HAP-1 (cell line): ENCODE measurements around the gene KRTAP9-7.
"Not testable (repeated sequence)": the region's sequence is repeated elsewhere in the genome, so short reads cannot be mapped to it uniquely, and the experiment has no call there.

ENCODE experiments used
- DNase-seq, 2 experiments: peaks; one replicate each; pipeline ENCODE4 v3.0.0-alpha.2; 2016 to 2020; ENCODE audit warnings: low spot score in 2 of 2
- H3K27me3 ChIP-seq: fragments of 250-450 bp; sonication (Bioruptor Pico); 2 replicates; pipeline ENCODE4 v1.5.1; 2020; ENCODE audit warnings: low read depth, mild to moderate bottlenecking, moderate library complexity
- H3K36me3 ChIP-seq: fragments of 250-450 bp; sonication (Bioruptor Pico); replicated peaks from 2 replicates; pipeline ENCODE4 v1.5.1; 2020; ENCODE audit warnings: mild to moderate bottlenecking
- H3K4me1 ChIP-seq: fragments of 250-450 bp; sonication (Bioruptor Pico); 2 replicates; pipeline ENCODE4 v1.5.1; 2020; ENCODE audit warnings: mild to moderate bottlenecking
- H3K4me3 ChIP-seq: fragments of 250-450 bp; sonication (Bioruptor Pico); 2 replicates; pipeline ENCODE4 v1.5.1; 2020; ENCODE audit warnings: mild to moderate bottlenecking, moderate library complexity
- H3K9me3 ChIP-seq: fragments of 250-450 bp; sonication (Bioruptor Pico); 2 replicates; pipeline ENCODE4 v1.5.1; 2020; ENCODE audit warnings: mild to moderate bottlenecking, moderate library complexity
- in situ Hi-C: fragments of 300-500 bp; cut with MboI; formaldehyde crosslinking; loops from 3 replicates; pipeline ENCODE4 v1.14.3; 2020; ENCODE audit warnings: low sequenced_read_pairs, inconsistent platforms, mixed read lengths

KRTAP9-7 gene, protein sequence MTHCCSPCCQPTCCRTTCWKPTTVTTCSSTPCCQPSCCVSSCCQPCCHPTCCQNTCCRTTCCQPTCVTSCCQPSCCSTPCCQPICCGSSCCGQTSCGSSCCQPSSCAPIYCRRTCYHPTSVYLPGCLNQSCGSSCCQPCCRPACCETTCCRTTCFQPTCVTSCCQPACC

DNA sequence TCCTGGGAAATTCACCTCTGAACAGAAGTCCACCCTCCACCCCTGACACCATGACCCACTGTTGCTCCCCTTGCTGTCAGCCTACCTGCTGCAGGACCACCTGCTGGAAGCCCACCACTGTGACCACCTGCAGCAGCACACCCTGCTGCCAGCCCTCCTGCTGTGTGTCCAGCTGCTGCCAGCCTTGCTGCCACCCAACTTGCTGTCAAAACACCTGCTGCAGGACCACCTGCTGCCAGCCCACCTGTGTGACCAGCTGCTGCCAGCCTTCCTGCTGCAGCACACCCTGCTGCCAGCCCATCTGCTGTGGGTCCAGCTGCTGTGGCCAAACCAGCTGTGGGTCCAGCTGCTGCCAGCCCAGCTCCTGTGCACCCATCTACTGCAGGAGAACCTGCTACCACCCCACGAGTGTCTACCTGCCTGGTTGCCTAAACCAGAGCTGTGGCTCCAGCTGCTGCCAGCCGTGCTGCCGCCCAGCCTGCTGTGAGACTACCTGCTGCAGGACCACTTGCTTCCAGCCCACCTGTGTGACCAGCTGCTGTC lies at the start of gene KRTAP9-7:
Gene KRTAP9-7, plus strand, starts transcription at position 51 of the 543 bp plus-strand sequence. Its CDS starts 0 bp downstream, at position 51.
- H3K4me3 ChIP-seq, H3K36me3 ChIP-seq, H3K4me1 ChIP-seq, in situ Hi-C loops, DNase-seq, H3K27me3 ChIP-seq, H3K9me3 ChIP-seq: not testable (repeated sequence)

DNA sequence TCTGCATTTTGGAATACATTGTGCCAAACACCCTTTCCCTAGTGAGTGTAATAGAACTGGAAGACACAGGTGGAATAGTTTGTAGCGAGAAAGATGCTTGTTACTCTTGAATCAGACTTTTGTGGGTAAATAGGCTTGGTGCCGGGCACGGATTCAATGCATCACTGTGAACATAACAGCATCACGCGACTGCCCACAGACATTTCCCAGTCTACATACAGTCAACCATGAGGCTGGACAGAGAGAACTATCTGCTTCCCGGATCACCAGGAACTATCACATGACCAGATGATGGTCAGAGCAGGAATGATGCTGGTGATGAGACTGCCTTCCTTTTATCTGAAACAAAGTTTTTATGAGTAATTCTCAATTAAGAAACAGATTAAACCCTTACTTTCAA lies 49.4 kb upstream of the KRTAP9-7 start:
- Histone ChIP-seq H3K9me3 (no peaks in the 10 kb centered on the region), H3K27me3 (peaks cover 7% of the 10 kb centered on the region), H3K36me3 (no peaks in the 10 kb centered on the region), H3K4me1 (no peaks in the 10 kb centered on the region), H3K4me3 (no peak overlapping the region)
- in situ Hi-C loops = no loop called here
- DNase-seq = no peak

DNA sequence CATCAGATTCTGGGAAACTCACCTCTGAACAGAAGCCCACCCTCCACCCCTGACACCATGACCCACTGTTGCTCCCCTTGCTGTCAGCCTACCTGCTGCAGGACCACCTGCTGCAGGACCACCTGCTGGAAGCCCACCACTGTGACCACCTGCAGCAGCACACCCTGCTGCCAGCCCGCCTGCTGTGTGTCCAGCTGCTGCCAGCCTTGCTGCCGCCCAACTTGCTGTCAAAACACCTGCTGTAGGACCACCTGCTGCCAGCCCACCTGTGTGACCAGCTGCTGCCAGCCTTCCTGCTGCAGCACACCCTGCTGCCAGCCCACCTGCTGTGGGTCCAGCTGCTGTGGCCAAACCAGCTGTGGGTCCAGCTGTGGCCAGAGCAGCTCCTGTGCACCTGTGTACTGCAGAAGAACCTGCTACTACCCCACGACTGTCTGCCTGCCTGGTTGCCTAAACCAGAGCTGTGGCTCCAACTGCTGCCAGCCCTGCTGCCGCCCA lies 48.9 kb upstream of the KRTAP9-7 start, which contains the start of gene KRTAP9-2:
Gene KRTAP9-2, plus strand, starts transcription at position 51 of the 498 bp plus-strand sequence. Its CDS starts 7 bp downstream, at position 58.
- H3K27me3 ChIP-seq, H3K36me3 ChIP-seq, H3K4me3 ChIP-seq, H3K4me1 ChIP-seq, DNase-seq, H3K9me3 ChIP-seq, in situ Hi-C loops: not testable (repeated sequence)

DNA sequence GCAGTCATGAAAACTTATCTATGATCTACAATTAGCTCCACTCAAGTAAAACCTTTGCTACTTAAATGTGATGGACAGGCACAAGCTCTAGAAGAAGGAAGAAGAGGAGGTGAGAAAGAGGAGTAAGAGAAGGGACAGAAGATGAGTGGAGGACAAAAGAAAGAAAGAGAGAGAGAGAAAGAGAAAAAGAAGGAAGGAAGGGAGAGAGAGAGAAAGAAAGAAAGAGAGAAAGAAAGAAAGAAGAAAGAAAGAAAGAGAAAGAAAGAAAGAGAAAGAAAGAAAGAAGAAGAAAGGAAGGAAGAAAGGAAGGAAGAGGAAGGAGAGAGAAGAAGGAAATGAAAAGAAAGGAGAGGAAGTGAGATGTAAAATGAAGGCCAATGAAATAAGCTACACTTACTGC lies 45.4 kb upstream of the KRTAP9-7 start:
- H3K4me1 ChIP-seq = no peaks in the 10 kb centered on the region
- no peak overlapping the region for H3K4me3 ChIP-seq
- peaks cover 9% of the 10 kb centered on the region for H3K27me3 ChIP-seq
- DNase-seq = no peak
- H3K9me3 ChIP-seq = no peaks in the 10 kb centered on the region
- in situ Hi-C loops = no loop called here
- H3K36me3 ChIP-seq = no peaks in the 10 kb centered on the region

GRCh38 chr17:41231731-41232130 lies 43.8 kb upstream of the KRTAP9-7 start:
- Histone ChIP-seq H3K9me3 (no peaks in the 10 kb centered on the region), H3K4me1 (no peaks in the 10 kb centered on the region), H3K27me3 (peaks cover 8% of the 10 kb centered on the region), H3K4me3 (no peak overlapping the region), H3K36me3 (no peaks in the 10 kb centered on the region)
- DNase-seq = no peak
- in situ Hi-C loops = no loop called here

DNA sequence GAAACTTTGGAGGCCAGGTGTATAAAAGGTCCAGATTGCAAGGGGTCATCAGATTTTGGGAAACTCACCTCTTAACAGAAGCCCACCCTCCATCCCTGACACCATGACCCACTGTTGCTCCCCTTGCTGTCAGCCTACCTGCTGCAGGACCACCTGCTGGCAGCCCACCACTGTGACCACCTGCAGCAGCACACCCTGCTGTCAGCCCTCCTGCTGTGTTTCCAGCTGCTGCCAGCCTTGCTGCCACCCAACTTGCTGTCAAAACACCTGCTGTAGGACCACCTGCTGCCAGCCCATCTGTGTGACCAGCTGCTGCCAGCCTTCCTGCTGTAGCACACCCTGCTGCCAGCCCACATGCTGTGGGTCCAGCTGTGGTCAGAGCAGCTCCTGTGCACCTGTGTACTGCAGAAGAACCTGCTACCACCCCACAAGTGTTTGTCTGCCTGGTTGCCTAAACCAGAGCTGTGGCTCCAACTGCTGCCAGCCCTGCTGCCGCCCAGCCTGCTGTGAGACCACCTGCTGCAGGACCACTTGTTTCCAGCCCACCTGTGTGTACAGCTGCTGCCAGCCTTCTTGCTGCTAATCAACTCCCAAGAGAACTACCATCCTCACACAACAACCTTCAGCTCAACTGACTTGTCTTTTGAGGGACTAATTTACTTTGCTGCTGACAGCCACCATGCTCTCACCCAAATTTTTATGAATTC lies 42.9 kb upstream of the KRTAP9-7 start, which contains the start of gene KRTAP9-3:
Gene KRTAP9-3, plus strand, starts transcription at position 51 of the 707 bp plus-strand sequence. Its CDS starts 53 bp downstream, at position 104.
- in situ Hi-C loops, H3K27me3 ChIP-seq, H3K9me3 ChIP-seq, H3K36me3 ChIP-seq, DNase-seq, H3K4me3 ChIP-seq, H3K4me1 ChIP-seq: not testable (repeated sequence)

GRCh38 chr17:41237116-41237515 lies 38.4 kb upstream of the KRTAP9-7 start:
- H3K4me3 ChIP-seq, H3K36me3 ChIP-seq, DNase-seq, H3K4me1 ChIP-seq, H3K27me3 ChIP-seq, in situ Hi-C loops, H3K9me3 ChIP-seq: not testable (repeated sequence)

GRCh38 chr17:41237949-41238437 lies 37.5 kb upstream of the KRTAP9-7 start, which contains the start of gene KRTAP9-8:
TSS of gene KRTAP9-8 (plus strand) at chr17:41237999. CDS start at chr17:41238052, 53 bp downstream.
- H3K27me3 ChIP-seq, in situ Hi-C loops, H3K4me3 ChIP-seq, H3K9me3 ChIP-seq, H3K36me3 ChIP-seq, DNase-seq, H3K4me1 ChIP-seq: not testable (repeated sequence)

DNA sequence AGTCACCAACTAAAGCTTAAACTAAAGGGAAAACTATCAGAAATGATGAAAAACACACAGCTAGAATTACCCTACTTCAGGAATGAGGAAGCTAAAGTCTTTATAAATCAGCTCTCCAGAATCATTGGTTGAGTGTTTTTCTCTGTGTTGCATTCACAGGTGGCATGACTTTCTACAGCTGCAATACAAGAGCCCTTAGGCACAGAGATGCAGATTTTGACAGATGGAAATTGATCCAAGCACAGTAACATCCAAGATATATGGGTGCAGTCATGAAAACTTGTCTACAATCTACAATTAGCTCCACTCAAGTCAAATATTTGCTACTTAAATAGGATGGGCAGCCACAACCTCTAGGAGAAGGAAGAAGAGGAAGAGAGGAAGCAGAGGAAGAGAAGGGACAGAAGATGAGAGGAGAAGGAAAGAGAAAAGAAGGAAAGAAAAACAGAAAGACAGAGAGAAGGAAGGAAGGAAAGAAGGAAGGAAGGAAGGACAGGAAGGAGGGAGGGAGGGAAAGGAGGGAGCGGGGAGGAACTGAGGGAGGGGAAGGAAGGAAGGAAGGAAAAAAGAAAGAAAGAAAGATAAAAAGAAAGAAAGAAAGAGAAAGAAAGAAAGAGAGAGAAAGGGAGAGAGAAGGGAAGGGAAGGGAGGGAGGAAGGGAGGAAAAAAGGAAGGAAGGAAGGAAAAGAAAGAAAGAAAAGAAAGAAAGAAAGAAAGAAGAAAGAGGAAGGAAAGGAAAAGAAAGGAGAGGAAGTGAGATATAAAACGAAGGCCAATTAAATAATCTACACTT lies 28.3 kb upstream of the KRTAP9-7 start:
- H3K36me3 ChIP-seq, H3K9me3 ChIP-seq, H3K4me3 ChIP-seq, in situ Hi-C loops, H3K4me1 ChIP-seq, DNase-seq: not testable (repeated sequence)
- H3K27me3 ChIP-seq = peaks cover 11% of the 10 kb centered on the region

DNA sequence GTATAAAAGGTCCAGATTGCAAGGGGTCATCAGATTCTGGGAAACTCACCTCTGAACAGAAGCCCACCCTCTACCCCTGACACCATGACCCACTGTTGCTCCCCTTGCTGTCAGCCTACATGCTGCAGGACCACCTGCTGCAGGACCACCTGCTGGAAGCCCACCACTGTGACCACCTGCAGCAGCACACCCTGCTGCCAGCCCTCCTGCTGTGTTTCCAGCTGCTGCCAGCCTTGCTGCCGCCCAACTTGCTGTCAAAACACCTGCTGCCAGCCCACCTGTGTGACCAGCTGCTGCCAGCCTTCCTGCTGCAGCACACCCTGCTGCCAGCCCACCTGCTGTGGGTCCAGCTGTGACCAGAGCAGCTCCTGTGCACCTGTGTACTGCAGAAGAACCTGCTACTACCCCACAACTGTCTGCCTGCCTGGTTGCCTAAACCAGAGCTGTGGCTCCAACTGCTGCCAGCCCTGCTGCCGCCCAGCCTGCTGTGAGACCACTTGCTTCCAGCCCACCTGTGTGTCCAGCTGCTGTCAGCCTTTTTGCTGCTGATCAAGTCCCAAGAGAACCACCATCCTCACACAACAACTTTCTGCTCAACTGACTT lies 25.8 kb upstream of the KRTAP9-7 start, which contains the start of gene KRTAP9-4:
Gene KRTAP9-4, plus strand, starts transcription at position 51 of the 604 bp plus-strand sequence. Its CDS starts 34 bp downstream, at position 85.
- H3K4me3 ChIP-seq, DNase-seq, H3K4me1 ChIP-seq, H3K9me3 ChIP-seq, H3K36me3 ChIP-seq, in situ Hi-C loops: not testable (repeated sequence)
- peaks cover 14% of the 10 kb centered on the region for H3K27me3 ChIP-seq

- Histone ChIP-seq H3K27me3 (peaks cover 14% of the 10 kb centered on the region), H3K9me3 (no peaks in the 10 kb centered on the region), H3K36me3 (no peaks in the 10 kb centered on the region), H3K4me1 (no peaks in the 10 kb centered on the region), H3K4me3 (no peak overlapping the region)
- in situ Hi-C loops = no loop called here
- no peak for DNase-seq
Observed at GRCh38 chr17:41251261-41251660, 24.2 kb upstream of the KRTAP9-7 start.

GRCh38 chr17:41254861-41255260 lies 20.6 kb upstream of the KRTAP9-7 start:
- no peaks in the 10 kb centered on the region for H3K36me3 ChIP-seq
- H3K4me3 ChIP-seq = no peak overlapping the region
- H3K27me3 ChIP-seq = peaks cover 24% of the 10 kb centered on the region
- no peaks in the 10 kb centered on the region for H3K9me3 ChIP-seq
- no peaks in the 10 kb centered on the region for H3K4me1 ChIP-seq
- in situ Hi-C loops = no loop called here
- DNase-seq = no peak
